Measurements from ENCODE around the gene STEAP4.
A peak's percentile ranks its signal among the peaks of the same experiment; 100 is the strongest.

STEAP4 gene

GRCh38 chr7:88306590-88307048 is at the start of gene STEAP4:
Gene STEAP4, minus strand, starts transcription at chr7:88306894. Its CDS starts 22,625 bp downstream, at chr7:88284269.
- peak; percentile 31 for DNase-seq (ENCODE audit: low spot score)

- DNase-seq (ENCODE audit: low spot score): no peak
Measured at GRCh38 chr7:88355011-88355410, 48.3 kb upstream of the STEAP4 start.

GRCh38 chr7:88350118-88350517 is 43.4 kb upstream of the STEAP4 start:
- DNase-seq (ENCODE audit: low spot score): no peak

- DNase-seq (ENCODE audit: low spot score): no peak
Measured at GRCh38 chr7:88347517-88347916, 40.8 kb upstream of the STEAP4 start.

GRCh38 chr7:88347090-88347489 is 40.4 kb upstream of the STEAP4 start:
- no peak for DNase-seq (ENCODE audit: low spot score)

- no peak for DNase-seq (ENCODE audit: low spot score)
Measured at GRCh38 chr7:88346357-88346756, 39.7 kb upstream of the STEAP4 start.

GRCh38 chr7:88344956-88345832 is 38.5 kb upstream of the STEAP4 start:
- peak; percentile 36 for DNase-seq (ENCODE audit: low spot score)

GRCh38 chr7:88344271-88344670 is 37.6 kb upstream of the STEAP4 start:
- DNase-seq (ENCODE audit: low spot score): no peak

- DNase-seq (ENCODE audit: low spot score): no peak
Measured at GRCh38 chr7:88339195-88339922, 32.7 kb upstream of the STEAP4 start.

- DNase-seq (ENCODE audit: low spot score): no peak
Measured at GRCh38 chr7:88338503-88338902, 31.8 kb upstream of the STEAP4 start.

- peak; percentile 30 for DNase-seq (ENCODE audit: low spot score)
Measured at GRCh38 chr7:88337572-88337971, 30.9 kb upstream of the STEAP4 start.

GRCh38 chr7:88331322-88331721 is 24.6 kb upstream of the STEAP4 start:
- no peak for DNase-seq (ENCODE audit: low spot score)

- no peak for DNase-seq (ENCODE audit: low spot score)
Measured at GRCh38 chr7:88329532-88330463, 23.1 kb upstream of the STEAP4 start.

GRCh38 chr7:88328787-88329186 is 22.1 kb upstream of the STEAP4 start:
- DNase-seq (ENCODE audit: low spot score): no peak

GRCh38 chr7:88324699-88325098 is 18.0 kb upstream of the STEAP4 start:
- DNase-seq (ENCODE audit: low spot score): no peak

GRCh38 chr7:88322151-88322550 is 15.5 kb upstream of the STEAP4 start:
- DNase-seq (ENCODE audit: low spot score): no peak

GRCh38 chr7:88321694-88322093 is 15.0 kb upstream of the STEAP4 start:
- no peak for DNase-seq (ENCODE audit: low spot score)

- no peak for DNase-seq (ENCODE audit: low spot score)
Measured at GRCh38 chr7:88318196-88318595, 11.5 kb upstream of the STEAP4 start.

GRCh38 chr7:88317422-88317821 is 10.7 kb upstream of the STEAP4 start:
- DNase-seq (ENCODE audit: low spot score): no peak

- no peak for DNase-seq (ENCODE audit: low spot score)
Measured at GRCh38 chr7:88316456-88316855, 9.8 kb upstream of the STEAP4 start.

GRCh38 chr7:88315522-88315921 is 8.8 kb upstream of the STEAP4 start:
- no peak for DNase-seq (ENCODE audit: low spot score)

- no peak for DNase-seq (ENCODE audit: low spot score)
Measured at GRCh38 chr7:88314061-88314491, 7.4 kb upstream of the STEAP4 start.
